Hypothalamus (tissue), 51 donors: ENCODE data around the gene TSHZ2.

Experiments
- DNase-seq, 51 donors: peaks; one replicate each; lab custom pipeline; 2025; lab: John Stamatoyannopoulos, UW

TSHZ2 gene

DNA sequence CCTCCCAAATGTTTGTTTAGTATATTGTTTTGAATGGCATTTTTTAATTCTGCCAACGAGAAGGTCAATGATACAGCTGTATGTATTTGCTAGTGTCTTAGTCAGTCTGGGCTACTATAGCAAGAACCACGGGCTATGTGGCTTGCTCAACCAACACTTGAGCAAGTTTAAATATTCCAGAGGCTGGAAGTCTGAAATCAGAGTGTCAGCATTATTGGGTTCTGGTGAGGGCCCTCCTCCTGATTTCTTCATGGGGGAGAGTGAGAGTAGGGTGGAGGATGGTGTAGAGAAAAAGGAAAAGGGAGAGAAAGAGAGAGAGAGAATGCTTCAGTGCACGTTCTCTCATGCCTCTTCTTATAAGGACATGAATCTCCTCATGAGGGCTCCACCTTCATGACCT lies 144.6 kb downstream of the TSHZ2 start:
- no peak for DNase-seq

DNA sequence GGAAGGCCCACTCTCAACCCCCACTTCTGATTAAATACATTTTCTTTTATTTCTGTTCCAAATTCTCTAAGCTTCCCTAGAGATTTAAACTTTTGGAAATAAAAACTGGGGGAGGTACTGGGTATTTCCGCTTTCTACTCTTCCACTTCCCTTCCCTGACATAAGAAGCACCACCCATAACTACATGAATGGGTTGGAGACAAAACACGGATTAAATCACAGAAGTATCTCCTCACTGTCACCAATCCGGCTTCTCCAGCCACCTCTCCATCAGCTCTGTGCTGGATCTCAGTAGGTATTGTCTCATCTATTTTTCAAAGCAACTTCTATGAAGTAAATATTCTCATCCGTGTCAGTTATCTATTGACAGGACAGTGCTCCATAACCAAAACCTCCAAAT lies 150.7 kb downstream of the TSHZ2 start:
- DNase-seq: no peak

DNA sequence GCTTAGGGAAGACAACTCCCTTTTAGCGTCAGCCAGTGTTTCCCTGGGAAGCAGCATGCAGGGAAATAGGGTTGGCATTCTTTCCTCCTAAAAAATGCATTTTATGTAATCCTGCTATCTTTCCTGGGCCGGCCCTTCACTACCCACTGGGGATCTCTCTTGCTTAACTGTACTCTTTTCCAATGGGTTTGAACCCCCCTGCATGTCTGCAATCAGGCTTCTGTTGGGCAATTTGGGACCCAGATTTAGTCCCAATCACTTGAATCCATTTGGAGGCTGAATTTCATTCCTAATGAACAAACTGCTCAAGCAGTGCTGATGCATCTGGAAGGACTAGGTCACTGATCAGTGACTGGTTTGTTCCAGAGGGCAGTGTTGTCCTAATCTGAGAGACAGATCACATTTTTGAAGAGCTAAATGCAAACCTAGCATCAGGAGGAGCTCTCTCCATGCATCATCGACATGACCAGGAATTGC lies 152.0 kb downstream of the TSHZ2 start:
- DNase-seq: no peak

DNA sequence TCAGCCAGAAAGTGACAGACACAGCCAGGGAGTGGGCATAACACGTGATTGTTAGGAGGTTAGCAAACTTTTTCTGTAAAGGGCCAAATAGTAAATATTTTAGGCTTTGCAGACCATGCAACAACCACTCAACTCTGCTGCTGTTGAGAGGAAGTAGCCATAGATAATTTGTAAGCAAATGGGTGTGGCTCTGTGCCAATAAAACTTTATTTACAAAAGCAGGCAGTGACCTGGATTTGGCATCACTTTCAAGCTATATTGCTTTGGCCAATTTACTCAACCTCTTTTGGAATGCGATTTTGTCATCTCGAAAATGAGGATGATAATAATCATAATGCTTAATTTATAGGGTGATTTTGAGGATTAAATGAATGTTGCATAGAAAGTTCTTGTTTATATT lies 152.6 kb downstream of the TSHZ2 start:
- no peak for DNase-seq

DNA sequence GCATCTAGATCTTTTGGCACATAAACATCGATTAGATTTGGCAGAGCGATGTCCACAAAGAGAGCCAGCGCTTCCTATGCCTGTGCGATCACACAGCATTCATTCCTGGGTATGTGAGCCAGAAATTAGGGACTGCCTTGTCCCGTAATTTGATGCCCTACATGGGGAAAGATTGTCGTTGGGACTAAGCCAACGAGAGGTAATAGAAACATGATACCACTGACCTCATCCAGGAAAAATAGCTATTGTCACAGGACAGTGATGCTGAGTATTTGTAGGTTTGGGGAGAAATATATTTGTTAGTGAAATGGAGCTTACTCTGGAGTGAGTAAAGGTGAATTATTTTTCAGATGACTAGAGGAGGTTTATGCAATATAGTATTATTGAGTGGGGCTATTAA lies 154.0 kb downstream of the TSHZ2 start:
- DNase-seq: no peak

GRCh38 chr20:53127027-53127426 lies 154.9 kb downstream of the TSHZ2 start:
- no peak for DNase-seq

GRCh38 chr20:53128004-53128403 lies 155.8 kb downstream of the TSHZ2 start:
- DNase-seq: no peak

DNA sequence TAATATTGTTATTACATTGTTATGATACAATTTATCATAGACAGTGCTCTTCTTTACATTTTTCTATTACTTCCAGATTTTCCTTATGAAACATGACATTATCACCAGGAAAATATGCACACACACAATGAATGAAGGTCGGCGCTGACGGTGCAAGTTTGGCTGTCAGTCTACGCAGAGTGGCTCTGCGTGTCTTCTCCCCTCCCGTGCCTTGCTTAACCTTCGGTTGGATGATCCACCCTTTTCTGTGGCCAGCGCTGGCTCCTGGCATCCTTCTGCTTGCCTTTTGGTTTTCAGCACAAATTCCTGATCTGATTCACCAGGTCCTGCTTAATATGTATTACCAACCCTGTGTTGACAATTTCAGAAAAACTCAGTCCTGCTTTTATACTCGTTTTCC lies 157.4 kb downstream of the TSHZ2 start:
- DNase-seq: no peak

- no peak for DNase-seq
Measured at GRCh38 chr20:53130795-53131194, 158.6 kb downstream of the TSHZ2 start.

DNA sequence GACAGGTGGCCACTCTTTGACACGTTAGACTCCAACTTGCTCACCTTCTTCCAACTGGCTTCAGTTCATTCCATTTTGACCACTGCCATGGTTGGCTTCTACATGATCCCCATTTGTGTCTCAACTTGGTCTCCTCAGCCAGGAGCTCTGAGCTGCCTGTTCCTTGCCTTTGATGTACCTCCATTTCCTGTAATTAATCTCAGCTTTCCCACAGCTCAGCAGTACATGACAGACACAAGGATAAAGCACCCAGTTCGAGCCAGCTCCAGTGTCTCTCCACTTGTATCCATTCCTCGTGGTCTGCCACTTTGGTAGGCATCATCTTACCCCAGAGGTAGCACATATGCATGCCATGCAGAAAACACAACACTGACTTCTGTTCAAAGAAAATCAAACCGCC lies 161.0 kb downstream of the TSHZ2 start:
- DNase-seq: no peak

GRCh38 chr20:53133628-53134027 lies 161.5 kb downstream of the TSHZ2 start:
- no peak for DNase-seq

DNA sequence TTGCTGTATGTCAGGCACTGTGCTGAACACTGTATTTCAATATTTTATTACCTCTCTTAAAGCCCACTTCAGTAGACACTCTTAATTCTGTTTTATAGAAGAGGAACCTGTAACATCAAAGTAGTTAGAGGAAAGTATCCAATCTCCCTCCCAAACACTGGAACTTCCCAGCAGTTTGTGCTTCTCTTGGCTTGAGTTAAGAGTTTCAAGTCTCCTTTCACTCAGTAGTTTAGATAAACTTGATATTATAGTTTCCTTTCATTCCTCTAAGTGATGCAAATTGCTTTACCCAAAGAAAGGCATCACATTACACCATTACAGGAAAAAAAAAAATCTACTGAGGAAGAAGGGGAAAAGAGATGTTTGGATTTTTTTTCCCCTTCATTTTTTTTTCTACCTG lies 164.3 kb downstream of the TSHZ2 start:
- DNase-seq: no peak

DNA sequence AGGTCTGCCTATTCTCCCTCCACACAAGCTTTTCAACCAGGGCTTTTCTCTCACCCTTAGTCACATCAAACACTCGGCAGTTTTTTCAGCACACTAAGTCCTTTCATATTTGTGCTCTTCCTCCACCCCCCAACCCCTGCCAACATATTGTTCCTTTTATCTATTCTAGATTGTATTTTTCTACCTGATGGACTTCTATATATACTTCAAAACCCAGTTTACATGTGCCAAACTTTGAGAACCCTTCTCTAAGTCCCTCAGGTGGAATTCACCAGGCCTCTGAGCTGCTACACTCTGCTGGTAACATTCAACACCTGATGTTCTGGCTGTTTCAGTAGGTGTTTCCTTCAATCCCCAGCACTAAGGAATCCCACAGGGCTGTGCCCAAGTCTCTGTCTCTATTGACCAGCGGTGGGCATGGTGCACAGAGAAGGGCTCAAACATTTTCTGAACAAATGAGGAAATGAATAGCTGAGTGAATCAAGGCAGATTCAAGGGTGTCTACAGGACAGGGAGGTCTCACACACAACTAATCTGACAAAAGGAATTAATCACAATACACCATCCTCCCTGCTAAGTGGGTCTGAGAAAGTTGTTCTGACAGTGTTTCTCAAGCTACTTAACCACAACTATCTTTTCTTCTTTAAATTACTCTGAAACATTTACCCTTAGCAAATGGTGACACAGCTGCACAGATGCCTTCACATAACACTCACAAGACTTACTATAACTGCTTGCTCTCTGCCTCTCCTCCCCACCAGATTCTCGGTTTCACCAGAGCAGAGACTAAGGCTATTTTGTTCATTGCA lies 166.5 kb downstream of the TSHZ2 start:
- DNase-seq: no peak

DNA sequence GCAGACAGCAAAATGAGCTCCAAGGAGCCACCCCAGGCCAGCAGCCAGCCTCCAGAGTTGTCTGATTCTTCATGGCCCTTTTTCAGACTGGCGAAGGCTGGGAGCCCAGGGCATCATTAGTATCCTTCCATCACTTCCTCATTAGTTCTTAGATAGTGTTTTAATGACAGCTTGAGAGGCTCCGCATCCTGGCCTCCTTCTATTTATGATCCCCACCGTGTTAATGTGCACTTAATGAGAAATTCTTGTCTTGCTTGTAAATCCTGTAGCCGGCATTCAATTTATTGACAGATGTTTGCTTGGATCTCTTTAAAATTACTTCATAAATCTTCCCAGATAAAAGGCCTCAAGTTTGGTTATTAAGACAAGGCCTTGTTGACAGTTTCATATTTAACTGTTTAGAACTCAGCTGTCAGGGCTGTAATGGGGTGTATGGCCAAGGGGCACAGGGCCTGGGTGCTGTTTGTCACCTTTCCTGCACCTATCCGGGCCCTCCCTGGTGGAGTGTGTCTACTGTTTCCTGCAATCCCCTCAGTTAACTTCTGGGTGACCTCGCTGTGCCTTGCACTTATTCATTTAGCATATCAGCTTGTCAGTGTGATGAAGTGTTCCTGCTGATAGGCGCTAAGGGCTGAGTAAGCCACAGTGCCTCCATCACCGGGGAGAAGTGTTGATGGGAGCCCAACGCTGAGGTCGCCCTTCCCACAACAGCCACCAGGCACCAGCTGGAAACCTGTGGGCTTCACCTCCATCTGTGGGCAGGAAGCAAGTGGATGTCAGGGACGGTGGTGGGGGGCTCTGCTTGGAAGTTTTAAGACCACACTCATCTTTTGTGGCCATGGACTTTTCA lies 169.3 kb downstream of the TSHZ2 start:
- no peak for DNase-seq

DNA sequence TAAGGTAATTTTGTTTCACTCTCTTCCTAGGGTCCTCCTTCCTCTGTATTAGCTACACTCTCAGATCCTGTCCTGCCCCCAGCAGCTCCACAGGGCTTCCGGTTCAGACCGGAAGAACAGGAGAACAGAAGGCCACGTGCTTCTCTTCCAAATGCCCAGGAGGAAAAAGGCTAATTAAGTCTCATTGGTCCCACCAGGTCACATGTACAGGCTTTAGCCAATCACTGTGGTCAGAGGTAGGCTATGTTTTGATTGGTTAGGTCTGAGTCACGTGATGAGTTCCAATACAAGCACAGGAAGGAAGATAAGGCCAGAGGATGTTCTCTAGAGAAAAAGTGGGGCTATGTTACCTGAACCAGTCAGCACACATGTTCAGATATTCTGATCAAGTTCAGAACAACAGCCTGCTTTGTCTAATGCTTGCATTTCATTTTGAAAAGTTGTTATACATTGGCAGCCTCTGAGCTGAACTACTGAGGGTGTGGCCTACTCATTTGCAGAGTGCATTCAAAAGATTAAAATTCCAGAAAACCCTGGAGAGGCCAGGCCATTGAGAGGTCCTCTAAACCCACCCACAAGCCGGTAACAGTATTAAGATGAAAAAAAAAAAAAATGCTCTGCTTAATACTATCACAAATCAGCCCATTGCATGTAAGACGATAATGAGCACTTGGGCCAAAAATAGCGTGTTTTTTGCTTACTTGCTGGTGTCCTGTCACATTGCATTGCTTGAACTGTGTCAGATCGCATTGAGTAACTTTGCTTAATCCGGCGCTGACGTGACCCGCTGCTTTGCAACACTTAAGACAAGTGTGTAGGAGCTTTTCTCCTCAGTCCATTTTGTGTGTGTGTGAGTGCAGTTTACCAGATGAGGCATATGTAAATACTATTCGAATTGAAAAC lies 170.3 kb downstream of the TSHZ2 start:
- DNase-seq: no peak

DNA sequence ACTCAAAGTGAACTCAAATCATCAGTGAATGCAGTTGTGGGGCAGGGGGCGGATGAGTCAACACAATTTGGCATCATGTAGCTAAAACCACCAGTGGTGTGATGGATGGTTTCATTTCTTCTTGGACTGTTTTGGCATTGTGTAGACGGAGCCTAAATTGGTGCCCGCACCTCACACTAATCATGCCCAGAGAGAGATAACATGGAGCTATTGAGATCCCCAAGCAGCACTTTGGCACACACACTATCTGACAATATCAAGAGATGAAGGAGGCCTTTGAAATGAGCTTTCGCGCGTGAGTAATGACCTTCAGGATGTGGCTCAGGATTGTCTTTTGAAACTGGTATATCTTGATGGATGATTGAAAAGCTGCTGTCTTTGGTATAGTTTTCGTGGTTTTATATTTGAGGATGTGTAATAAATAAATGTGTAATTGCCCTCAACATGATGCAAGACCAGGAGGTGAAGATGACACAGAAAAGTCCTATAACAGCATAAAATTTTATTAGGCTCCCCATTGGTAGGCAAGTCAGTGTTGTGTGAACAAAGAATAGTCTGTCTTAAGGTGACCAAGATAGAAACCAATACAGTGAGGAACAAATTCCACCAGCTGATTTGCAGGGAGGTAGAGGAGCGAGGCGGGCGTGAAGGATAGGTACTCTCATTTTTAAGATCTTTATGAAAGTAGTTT lies 174.2 kb downstream of the TSHZ2 start:
- no peak for DNase-seq

GRCh38 chr20:53148771-53149147 lies 176.6 kb downstream of the TSHZ2 start:
- DNase-seq: no peak

DNA sequence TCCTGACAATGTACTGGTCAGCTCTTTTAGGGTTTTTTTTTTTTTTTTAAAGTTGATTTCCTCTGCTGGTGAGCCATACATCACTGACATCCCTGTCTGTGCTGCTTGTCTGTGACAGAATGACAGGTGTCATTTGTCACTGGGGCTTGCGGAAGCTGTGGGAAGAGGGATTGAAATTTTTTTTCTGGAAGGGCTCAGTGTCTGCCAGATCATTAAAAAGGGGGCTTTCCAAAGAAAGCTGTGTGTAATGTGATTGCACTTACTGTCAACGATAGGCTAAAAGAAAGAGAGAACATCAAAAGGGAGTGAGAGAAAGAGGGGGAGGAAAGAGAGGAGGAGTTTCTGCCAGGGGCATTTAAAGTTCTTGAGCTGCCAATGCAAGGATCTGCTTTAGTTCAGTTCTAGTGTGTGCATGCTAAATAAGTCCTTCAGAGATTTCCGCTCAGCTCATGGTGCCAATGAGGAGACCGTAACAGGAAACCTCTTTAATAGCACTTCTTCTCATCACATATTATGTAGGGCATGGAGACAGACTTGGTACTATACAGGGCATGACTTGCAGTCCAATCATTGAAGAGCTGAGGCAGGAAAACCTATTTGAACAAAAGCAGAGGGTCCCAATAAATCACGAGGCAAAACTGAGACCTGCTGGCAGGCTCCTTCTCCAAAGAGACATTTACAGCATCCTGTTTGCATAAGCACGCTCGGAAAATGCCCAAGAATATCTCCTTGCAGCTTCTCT lies 177.2 kb downstream of the TSHZ2 start:
- no peak for DNase-seq

DNA sequence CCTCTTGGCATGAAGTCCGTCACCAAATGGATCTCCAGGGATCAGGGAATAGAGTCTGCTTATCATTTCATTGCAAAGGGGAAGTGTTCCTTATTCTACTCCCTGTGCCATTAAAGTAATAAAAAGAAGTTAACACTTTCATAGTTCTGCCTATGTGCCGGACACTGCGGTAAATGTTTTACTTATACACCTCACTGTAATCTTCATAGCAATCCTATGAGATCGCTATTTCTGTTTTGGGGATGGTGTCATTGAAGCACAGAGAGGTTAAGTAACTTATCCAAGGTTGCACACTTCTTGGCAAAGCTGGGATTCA lies 177.7 kb downstream of the TSHZ2 start:
- no peak for DNase-seq

DNA sequence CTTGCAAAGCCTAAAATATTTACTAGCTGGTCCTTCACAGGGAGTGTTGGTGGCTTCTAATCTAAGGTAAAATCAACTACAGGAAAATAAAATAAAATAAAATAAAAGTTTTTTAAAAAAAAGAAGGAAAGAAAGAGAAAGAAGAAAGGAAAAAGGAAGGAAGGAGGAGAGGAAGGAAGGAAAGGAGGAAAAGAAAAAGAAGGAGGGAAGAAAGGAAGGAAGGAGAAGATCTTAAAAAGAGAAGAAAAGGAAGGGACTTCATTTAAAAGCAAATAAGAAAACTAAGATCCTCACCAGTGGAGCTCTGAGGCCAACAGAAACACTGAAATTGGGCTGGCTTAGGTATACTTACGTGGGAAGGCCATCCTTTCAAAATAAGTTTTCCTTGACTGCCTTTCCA lies 178.4 kb downstream of the TSHZ2 start:
- DNase-seq: no peak
